Stomach (tissue), 9 donors: Measurements from ENCODE around the gene AGPAT2. TPM values are rescaled to one million over a fixed set of nuclear protein-coding genes. Genes with fewer than 3 reads are reported as not detected.
A peak's percentile ranks its signal among the peaks of the same experiment; 100 is the strongest.

Source experiments
- DNase-seq, 2 donors: peaks; one replicate each; pipeline versions ENCODE4 v3.0.0 to v3.0.0-alpha.2; 2013 to 2019
- H3K27ac ChIP-seq, 5 donors: fragments of 200-600 bp in 4 of 5; sonication (generic) in 4 of 5; one replicate each; pipeline ENCODE4 v1.5.1; 2013 to 2019; ENCODE audit warnings: mild to moderate bottlenecking in 1 of 5, moderate library complexity in 1 of 5
- H3K27me3 ChIP-seq, 3 donors: fragments of 200-600 bp; sonication (generic); one replicate each; pipeline ENCODE4 v1.5.1; 2017 to 2019; ENCODE audit warnings: mixed run types in 1 of 3
- H3K36me3 ChIP-seq, 4 donors: fragments of 200-600 bp; sonication (generic); 1 replicate in 3 of 4; 2 replicates in 1 of 4; pipeline ENCODE4 v1.5.1; 2016 to 2019
- H3K4me1 ChIP-seq, 4 donors: fragments of 200-600 bp; sonication (generic); one replicate each; pipeline ENCODE4 v1.5.1; 2016 to 2019
- H3K4me3 ChIP-seq, 4 donors: fragments of 200-600 bp; sonication (generic) in 3 of 4; one replicate each; pipeline ENCODE4 v1.5.1; 2016 to 2019; ENCODE audit warnings: mild to moderate bottlenecking in 1 of 4
- H3K9me3 ChIP-seq, 4 donors: fragments of 200-600 bp; sonication (generic); one replicate each; pipeline ENCODE4 v1.5.1; 2016 to 2019
- CTCF ChIP-seq, 7 experiments: fragments of 450-650 bp in 4 of 7; fragments of 200-600 bp in 3 of 7; sonication (generic) in 3 of 7; IDR thresholded peaks; one replicate each; pipeline ENCODE4 v1.5.1; 2016 to 2019; ENCODE audit warnings: antibody characterized with exemption in 7 of 7, control low read depth in 2 of 7, mild to moderate bottlenecking in 1 of 7
- EP300 ChIP-seq: sonication (generic); formaldehyde crosslinking; IDR thresholded peaks from one replicate; pipeline ENCODE4 v1.6.1; 2017; ENCODE audit warnings: antibody characterized with exemption
- POLR2A ChIP-seq, 4 donors: fragments of 450-650 bp; IDR thresholded peaks; one replicate each; pipeline ENCODE4 v1.6.1; 2016; ENCODE audit warnings: antibody characterized with exemption in 4 of 4, control low read depth in 2 of 4, mild to moderate bottlenecking in 1 of 4, moderate library complexity in 1 of 4
- POLR2AphosphoS5 ChIP-seq, 3 donors: sonication (generic); formaldehyde crosslinking; IDR thresholded peaks; one replicate each; pipeline ENCODE4 v1.6.1; 2016; ENCODE audit warnings: antibody characterized with exemption in 3 of 3
- WGBS, 5 donors: extraction: QIAGEN DNeasy Blood & Tissue Kit in 3 of 5; methylation state at CpG; one replicate each; pipeline versions ENCODE4 v1.1.5 to v1.1.7; 2013 to 2018; 5-methylcytosine and 5-hydroxymethylcytosine counted together
- intact Hi-C: fragments of 100-400 bp; cut with DNase I; formaldehyde crosslinking; loops from one replicate; pipeline ENCODE4 v1.15.1; 2023; ENCODE audit warnings: low total_unique reads
- polyA plus RNA-seq, 3 donors: library from polyadenylated mRNA; stranded (reverse); fragments of 200-250 nt; gene quantifications; one replicate each; pipeline ENCODE4 v1.2.3, GENCODE V29; 2013
- total RNA-seq, 5 donors: library from RNA; depleted of rRNA; stranded (reverse); fragments of >200 nt; gene quantifications; one replicate each; pipeline versions ENCODE4 v1.1.0 to v1.2.3, GENCODE V29; 2014 to 2016
- donor health status: healthy with polysubstance abuse.
- donor health status: Bipolar disorder and iron deficiency.
- donor health status: healthy.

The AGPAT2 gene
- total and polyA plus RNA-seq, 8 donors, result 32.7 to 135 (median 72.0) TPM

GRCh38 chr9:136655536-136656182 lies 31.6 kb downstream of the AGPAT2 start:
- H3K4me1 ChIP-seq, result peaks cover 0 to 14% (median 5%) of the 10 kb centered on the region in 4 donors
- H3K4me3 ChIP-seq, result peak overlapping the region in 1 of 4 donors; percentile 13
- WGBS, 5 donors, result 23 to 54% (median 44%) methylated on average over 15 to 18 of the region's 18 CpGs
- intact Hi-C loops, result no loop called here
- peak in 1 of 2 donors; percentile 74 for DNase-seq
- H3K36me3 ChIP-seq, result no peaks in the 10 kb centered on the region
- H3K9me3 ChIP-seq, result no peaks in the 10 kb centered on the region
- peaks cover 0 to 61% (median 55%) of the 10 kb centered on the region in 3 donors for H3K27me3 ChIP-seq
- peak overlapping the region in 4 of 5 donors; percentile 38 to 73 (median 58) for H3K27ac ChIP-seq
- TF ChIP-seq EP300 (peak; percentile 64), POLR2A (IDR thresholded peaks at IDR 0.05) (no peak), CTCF (IDR thresholded peaks at IDR 0.05) (no peak), POLR2AphosphoS5 (IDR thresholded peaks at IDR 0.05) (peak in 2 of 3 donors; percentile 5 to 44)

- Histone ChIP-seq H3K4me3 (no peak overlapping the region), H3K9me3 (no peaks in the 10 kb centered on the region), H3K27ac (peak overlapping the region; percentile 34 to 64 (median 57)), H3K4me1 (peaks cover 0 to 14% (median 5%) of the 10 kb centered on the region in 4 donors), H3K27me3 (peaks cover 0 to 54% (median 54%) of the 10 kb centered on the region in 3 donors), H3K36me3 (no peaks in the 10 kb centered on the region)
- no peak for TF ChIP-seq EP300
- no peak for TF ChIP-seq POLR2AphosphoS5 (IDR thresholded peaks at IDR 0.05)
- no peak for TF ChIP-seq CTCF (IDR thresholded peaks at IDR 0.05)
- no peak for TF ChIP-seq POLR2A (IDR thresholded peaks at IDR 0.05)
- WGBS, 5 donors, result 71 to 83% (median 77%) methylated on average over 13 to 15 of the region's 15 CpGs
- intact Hi-C loops, result no loop called here
- peak in 1 of 2 donors; percentile 6 for DNase-seq
Observed at GRCh38 chr9:136654820-136655535, 32.3 kb downstream of the AGPAT2 start.

GRCh38 chr9:136653323-136654079 lies 33.8 kb downstream of the AGPAT2 start:
- intact Hi-C loops, result no loop called here
- TF ChIP-seq POLR2AphosphoS5 (IDR thresholded peaks at IDR 0.05) (no peak), CTCF (IDR thresholded peaks at IDR 0.05) (no peak)
- peaks cover 0 to 14% (median 5%) of the 10 kb centered on the region in 4 donors for H3K4me1 ChIP-seq
- H3K4me3 ChIP-seq, result no peak overlapping the region
- H3K9me3 ChIP-seq, result no peaks in the 10 kb centered on the region
- no peaks in the 10 kb centered on the region for H3K36me3 ChIP-seq
- peak overlapping the region in 1 of 5 donors; percentile 32 for H3K27ac ChIP-seq
- peak in 1 of 2 donors; percentile 22 for DNase-seq
- 60 to 72% (median 69%) methylated on average over 42 to 43 of the region's 43 CpGs for WGBS, 5 donors
- H3K27me3 ChIP-seq, result peaks cover 0 to 44% (median 40%) of the 10 kb centered on the region in 3 donors

GRCh38 chr9:136651860-136652259 lies 35.4 kb downstream of the AGPAT2 start:
- intact Hi-C loops, result no loop called here
- Histone ChIP-seq H3K4me1 (peaks cover 0 to 11% (median 5%) of the 10 kb centered on the region in 4 donors), H3K9me3 (no peaks in the 10 kb centered on the region), H3K36me3 (no peaks in the 10 kb centered on the region), H3K27me3 (peaks cover 0 to 42% (median 27%) of the 10 kb centered on the region in 3 donors), H3K4me3 (no peak overlapping the region), H3K27ac (no peak overlapping the region)
- peak in 1 of 2 donors; percentile 10 for DNase-seq
- WGBS, 5 donors, result 88 to 97% (median 94%) methylated on average over 10 to 11 of the region's 11 CpGs
- TF ChIP-seq CTCF (IDR thresholded peaks at IDR 0.05), result no peak
- no peak for TF ChIP-seq POLR2A (IDR thresholded peaks at IDR 0.05)
- TF ChIP-seq EP300, result no peak
- no peak for TF ChIP-seq POLR2AphosphoS5 (IDR thresholded peaks at IDR 0.05)
